Esophagus squamous epithelium (tissue), 4 donors: Measurements from ENCODE around the gene HOXC5.

Source experiments
- CTCF ChIP-seq, 6 experiments: fragments of 450-650 bp in 4 of 6; fragments of 200-600 bp in 2 of 6; sonication (generic) in 2 of 6; IDR thresholded peaks; one replicate each; pipeline ENCODE4 v1.5.1; 2016 to 2019; ENCODE audit warnings: antibody characterized with exemption in 6 of 6, mild to moderate bottlenecking in 4 of 6, moderate library complexity in 4 of 6
- POLR2A ChIP-seq, 4 donors: fragments of 450-650 bp; IDR thresholded peaks; one replicate each; pipeline ENCODE4 v1.6.1; 2017; ENCODE audit warnings: antibody characterized with exemption in 4 of 4, mild to moderate bottlenecking in 4 of 4, moderate library complexity in 3 of 4

DNA sequence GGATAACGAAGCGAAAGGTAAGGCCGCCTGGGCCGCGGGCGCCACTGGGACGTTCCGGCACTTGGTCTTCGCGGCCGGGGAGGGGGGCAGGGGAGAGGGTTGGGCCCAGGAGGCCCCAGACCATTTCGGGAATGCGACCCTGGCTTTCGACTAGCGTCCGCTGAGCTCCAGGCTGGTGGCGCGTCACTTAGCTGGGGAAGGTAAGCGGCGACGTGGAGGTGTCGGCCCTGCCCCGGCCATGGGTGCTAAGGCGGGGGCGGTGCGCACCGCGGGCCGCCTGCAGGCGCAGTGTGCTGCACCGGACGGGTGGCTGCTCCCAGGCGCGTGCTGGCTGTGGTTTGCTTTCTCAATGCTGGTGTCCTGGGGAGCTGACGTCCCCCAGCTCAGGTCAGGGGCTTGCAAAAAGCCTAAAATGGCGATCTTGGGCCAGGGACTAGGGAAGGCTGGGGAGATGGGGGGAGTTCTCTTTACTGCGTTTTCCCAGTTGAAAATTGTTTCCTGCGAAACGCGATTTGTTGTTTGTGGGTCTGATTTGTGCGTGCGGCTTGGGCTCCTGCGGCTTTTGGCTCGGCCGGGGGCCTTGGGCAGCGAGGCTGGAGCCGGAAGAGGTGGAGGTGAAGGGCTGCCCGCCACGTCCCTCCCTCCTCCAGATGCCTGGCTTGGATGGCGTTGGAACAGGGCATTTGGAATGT lies 46.7 kb upstream of the HOXC5 start:
- peak in 1 of 6 experiments; percentile 30 for TF ChIP-seq CTCF (IDR thresholded peaks at IDR 0.05)
- no peak for TF ChIP-seq POLR2A (IDR thresholded peaks at IDR 0.05)
